ENCODE data around the gene PRMT7.

PRMT7 gene

GRCh38 chr16:68324780-68325357 lies 14.1 kb downstream of the PRMT7 start:
- no peak for DNase-seq
- Histone ChIP-seq H3K9ac (ENCODE audit: low read depth, low read length) (no peak overlapping the region), H3K9me3 (ENCODE audit: insufficient read depth, low read length, severe bottlenecking) (no peaks in the 10 kb centered on the region), H3K27ac (ENCODE audit: low read length) (no peak overlapping the region), H3K79me2 (ENCODE audit: insufficient read depth, low read length) (peaks cover 15% of the 10 kb centered on the region), H4K20me1 (ENCODE audit: insufficient read depth, low read length) (no peaks in the 10 kb centered on the region), H3K4me2 (ENCODE audit: insufficient read depth, low read length) (no peak overlapping the region), H3K36me3 (ENCODE audit: insufficient read depth, low read length) (peaks cover 72% of the 10 kb centered on the region), H2AFZ (ENCODE audit: low read depth, low read length) (no peak overlapping the region), H3K4me1 (ENCODE audit: insufficient read depth, low read length) (peaks cover 12% of the 10 kb centered on the region), H3K27me3 (ENCODE audit: insufficient read depth, low read length, poor library complexity) (no peaks in the 10 kb centered on the region), H3K4me3 (ENCODE audit: low read depth in 1 of 2, low read length in 2 of 2) (no peak overlapping the region)
- ATAC-seq (ENCODE audit: insufficient read depth, low read depth), result no peak
- no peak for TF ChIP-seq CTCF (IDR thresholded peaks at IDR 0.05; ENCODE audit: borderline replicate concordance, extremely low read depth, low read length, poor library complexity, severe bottlenecking)
- no peak for TF ChIP-seq EZH2 (IDR thresholded peaks at IDR 0.05; ENCODE audit: borderline replicate concordance, low read depth, low read length, severe bottlenecking)

GRCh38 chr16:68328151-68328859 lies 17.5 kb downstream of the PRMT7 start:
- no peaks in the 10 kb centered on the region for H3K9me3 ChIP-seq (ENCODE audit: insufficient read depth, low read length, severe bottlenecking)
- H3K4me1 ChIP-seq (ENCODE audit: insufficient read depth, low read length), result peaks cover 47% of the 10 kb centered on the region
- peak; percentile 82 for DNase-seq
- H3K36me3 ChIP-seq (ENCODE audit: insufficient read depth, low read length), result peaks cover 51% of the 10 kb centered on the region
- H2AFZ ChIP-seq (ENCODE audit: low read depth, low read length), result no peak overlapping the region
- H3K79me2 ChIP-seq (ENCODE audit: insufficient read depth, low read length), result peaks cover 8% of the 10 kb centered on the region
- no peak overlapping the region for H3K9ac ChIP-seq (ENCODE audit: low read depth, low read length)
- peak; percentile 54 for ATAC-seq (ENCODE audit: insufficient read depth, low read depth)
- no peaks in the 10 kb centered on the region for H4K20me1 ChIP-seq (ENCODE audit: insufficient read depth, low read length)
- no peaks in the 10 kb centered on the region for H3K27me3 ChIP-seq (ENCODE audit: insufficient read depth, low read length, poor library complexity)
- TF ChIP-seq EZH2 (IDR thresholded peaks at IDR 0.05; ENCODE audit: borderline replicate concordance, low read depth, low read length, severe bottlenecking) (no peak), CTCF (IDR thresholded peaks at IDR 0.05; ENCODE audit: borderline replicate concordance, extremely low read depth, low read length, poor library complexity, severe bottlenecking) (peak; percentile 94)
- no peak overlapping the region for H3K4me2 ChIP-seq (ENCODE audit: insufficient read depth, low read length)
- no peak overlapping the region for H3K4me3 ChIP-seq (ENCODE audit: low read depth in 1 of 2, low read length in 2 of 2)
- H3K27ac ChIP-seq (ENCODE audit: low read length), result peak overlapping the region; percentile 60; the same call in 1 of the 2 replicates

- no peaks in the 10 kb centered on the region for H4K20me1 ChIP-seq (ENCODE audit: insufficient read depth, low read length)
- no peak for TF ChIP-seq EZH2 (IDR thresholded peaks at IDR 0.05; ENCODE audit: borderline replicate concordance, low read depth, low read length, severe bottlenecking)
- no peak for TF ChIP-seq CTCF (IDR thresholded peaks at IDR 0.05; ENCODE audit: borderline replicate concordance, extremely low read depth, low read length, poor library complexity, severe bottlenecking)
- no peak overlapping the region for H3K4me3 ChIP-seq (ENCODE audit: low read depth in 1 of 2, low read length in 2 of 2)
- H3K79me2 ChIP-seq (ENCODE audit: insufficient read depth, low read length), result peaks cover 14% of the 10 kb centered on the region
- H3K4me2 ChIP-seq (ENCODE audit: insufficient read depth, low read length), result no peak overlapping the region
- peak overlapping the region; percentile 60 for H3K27ac ChIP-seq (ENCODE audit: low read length)
- no peak overlapping the region for H3K9ac ChIP-seq (ENCODE audit: low read depth, low read length)
- peaks cover 53% of the 10 kb centered on the region for H3K4me1 ChIP-seq (ENCODE audit: insufficient read depth, low read length)
- DNase-seq, result no peak
- no peaks in the 10 kb centered on the region for H3K9me3 ChIP-seq (ENCODE audit: insufficient read depth, low read length, severe bottlenecking)
- H2AFZ ChIP-seq (ENCODE audit: low read depth, low read length), result no peak overlapping the region
- H3K36me3 ChIP-seq (ENCODE audit: insufficient read depth, low read length), result peaks cover 51% of the 10 kb centered on the region
- no peak for ATAC-seq (ENCODE audit: insufficient read depth, low read depth)
- no peaks in the 10 kb centered on the region for H3K27me3 ChIP-seq (ENCODE audit: insufficient read depth, low read length, poor library complexity)
Measured at GRCh38 chr16:68328860-68329390, 18.1 kb downstream of the PRMT7 start.

All from DND-41 (cell line).